ENCODE measurements around the gene GPR35.

- TF ChIP-seq CTCF (IDR thresholded peaks at IDR 0.05 in 4 of 5, conservative IDR thresholded peaks at IDR 0.05 in 1 of 5) (no peak), POLR2A (IDR thresholded peaks at IDR 0.05) (no peak)
Observed at GRCh38 chr2:240599141-240599583, 26.1 kb upstream of the GPR35 start.

Data from gastrocnemius medialis (tissue), 4 donors.